NCI-H524 treated with DMSO at 0.1 percent for 48 hours (cell line): Measurements from ENCODE around the gene MILR1.
A peak's percentile ranks its signal among the peaks of the same experiment; 100 is the strongest.
"Not testable (repeated sequence)": the region's sequence is repeated elsewhere in the genome, so short reads cannot be mapped to it uniquely, and the experiment has no call there.

ENCODE experiments used
- DNase-seq: peaks from one replicate; lab custom pipeline; 2025; lab: John Stamatoyannopoulos, UW

Gene MILR1

GRCh38 chr17:64448665-64449512 lies at the start of gene MILR1:
Gene MILR1 (plus strand): TSS chr17:64449115. CDS start chr17:64449169, 54 bp downstream.
- no peak for DNase-seq

- DNase-seq: no peak
Measured at GRCh38 chr17:64399767-64400156, 49.2 kb upstream of the MILR1 start.

DNA sequence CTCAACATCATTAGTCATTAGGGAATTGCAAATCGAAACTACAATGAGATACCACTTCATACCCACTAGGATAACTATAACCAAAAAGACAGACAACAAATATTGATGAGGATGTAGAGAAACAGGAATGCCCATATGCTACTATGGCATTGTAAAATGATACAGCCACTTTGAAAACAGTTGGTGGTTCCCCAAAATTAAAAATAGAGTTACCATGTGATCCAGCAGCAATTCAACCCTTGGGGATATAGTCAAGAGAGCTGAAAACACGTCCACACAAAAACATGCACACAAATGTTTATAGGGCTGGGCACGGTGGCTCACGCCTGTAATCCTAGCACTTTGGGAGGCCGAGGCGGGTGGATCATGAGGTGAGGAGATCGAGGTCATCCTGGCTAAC lies 48.3 kb upstream of the MILR1 start:
- no peak for DNase-seq

- DNase-seq: no peak
Measured at GRCh38 chr17:64401244-64401860, 47.6 kb upstream of the MILR1 start.

DNA sequence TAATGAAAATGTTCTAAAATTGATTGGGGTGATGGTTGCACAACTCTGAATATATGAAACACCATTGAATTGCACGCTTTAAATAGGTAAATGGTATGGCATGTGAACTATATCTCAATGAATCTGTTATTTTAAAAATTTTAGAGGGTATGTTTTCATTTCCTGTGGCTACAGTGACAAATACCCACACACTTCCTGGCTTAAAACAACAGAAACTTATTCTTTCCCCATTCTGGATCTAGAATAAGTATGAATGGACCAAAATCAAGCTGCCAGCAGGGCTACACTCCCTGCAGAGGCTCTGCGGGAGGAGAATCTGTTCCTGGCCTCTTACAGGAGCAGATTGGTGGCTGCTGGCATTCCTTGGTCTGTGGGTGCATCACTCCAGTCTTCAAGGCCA lies 47.0 kb upstream of the MILR1 start:
- no peak for DNase-seq

GRCh38 chr17:64402469-64402868 lies 46.4 kb upstream of the MILR1 start:
- no peak for DNase-seq

GRCh38 chr17:64403881-64404460 lies 44.9 kb upstream of the MILR1 start:
- no peak for DNase-seq

- no peak for DNase-seq
Measured at GRCh38 chr17:64406321-64407200, 42.4 kb upstream of the MILR1 start.

GRCh38 chr17:64410750-64411490 lies 38.0 kb upstream of the MILR1 start:
- DNase-seq: no peak

- DNase-seq: no peak
Measured at GRCh38 chr17:64411999-64412771, 36.7 kb upstream of the MILR1 start.

GRCh38 chr17:64412944-64413381 lies 36.0 kb upstream of the MILR1 start:
- no peak for DNase-seq

DNA sequence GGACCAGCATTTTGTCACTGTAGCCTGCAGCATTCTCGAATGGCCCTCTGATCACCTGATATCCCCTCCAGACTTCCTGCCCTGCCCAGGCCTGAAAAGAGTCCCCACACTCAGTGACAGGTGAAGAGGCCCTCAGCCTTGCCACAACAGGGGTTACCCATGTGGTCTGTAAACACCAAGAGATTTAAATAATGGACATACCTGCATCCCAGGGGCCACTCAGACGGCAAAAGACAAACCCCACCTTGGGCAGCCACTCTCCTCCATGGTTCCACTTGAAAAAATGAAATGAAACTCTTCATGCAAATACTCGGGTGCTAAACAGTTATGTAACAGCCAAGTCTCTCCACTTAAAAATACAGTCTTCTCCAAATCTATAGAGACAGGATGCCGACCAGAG lies 35.4 kb upstream of the MILR1 start:
- DNase-seq: no peak

DNA sequence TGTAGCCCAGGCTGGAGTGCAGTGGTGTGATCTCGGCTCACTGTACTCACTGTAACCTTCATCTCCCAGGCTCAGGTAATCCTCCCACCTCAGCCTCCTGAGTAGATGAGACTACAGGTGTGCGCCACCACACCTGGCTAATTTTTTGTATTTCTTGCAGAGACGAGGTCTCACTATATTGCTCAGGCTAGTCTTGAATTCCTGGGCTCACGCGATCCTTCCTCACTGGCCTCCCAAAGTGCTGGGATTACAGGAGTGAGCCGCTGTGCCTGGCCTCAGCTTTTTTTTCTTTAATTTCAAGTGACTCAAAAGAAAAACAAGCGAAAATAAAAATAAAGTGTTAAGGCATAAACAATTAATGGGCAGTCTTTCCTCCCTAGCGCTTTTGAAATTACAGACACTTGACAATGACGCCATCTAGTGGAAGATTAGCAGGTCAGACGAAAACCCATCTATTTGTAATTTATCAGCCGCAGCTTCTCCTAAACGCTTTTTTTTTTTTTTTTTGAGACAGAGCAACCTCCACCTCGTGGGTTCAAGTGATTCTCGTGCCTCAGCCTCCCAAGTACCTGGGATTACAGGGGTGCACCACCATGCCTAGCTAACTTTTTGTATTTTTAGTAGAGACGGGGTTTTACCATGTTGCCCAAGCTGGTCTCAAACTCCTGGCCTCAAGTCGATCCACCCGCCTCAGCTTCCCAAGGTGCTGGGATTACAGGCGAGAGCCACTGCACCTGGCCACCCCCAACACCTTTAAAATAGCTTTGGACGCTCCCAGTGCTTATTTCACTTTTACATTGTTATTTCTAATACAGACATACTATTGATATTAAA lies 30.2 kb upstream of the MILR1 start:
- peak; percentile 30 for DNase-seq

DNA sequence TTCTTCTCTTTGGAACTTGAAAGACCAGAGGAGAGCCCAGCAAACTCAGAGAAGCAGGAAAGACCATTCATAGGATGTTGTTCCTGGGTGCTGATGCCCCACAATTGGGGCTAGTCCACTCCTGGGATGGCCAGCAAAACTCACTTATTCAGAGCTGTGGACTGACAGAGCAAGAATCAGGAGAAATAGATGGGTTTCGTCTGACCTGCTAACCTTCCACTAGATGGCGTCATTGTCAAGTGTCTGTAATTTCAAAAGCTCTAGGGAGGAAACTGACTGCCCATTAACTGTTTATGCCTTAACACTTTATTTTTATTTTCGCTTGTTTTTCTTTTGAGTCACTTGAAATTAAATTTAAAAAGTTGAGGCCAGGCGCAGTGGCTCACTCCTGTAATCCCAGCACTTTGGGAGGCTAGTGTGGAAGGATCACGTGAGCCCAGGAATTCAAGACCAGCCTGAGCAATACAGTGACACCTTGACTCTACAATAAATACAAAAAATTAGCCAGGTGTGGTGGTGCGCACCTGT lies 28.7 kb upstream of the MILR1 start:
- peak; percentile 46 for DNase-seq

DNA sequence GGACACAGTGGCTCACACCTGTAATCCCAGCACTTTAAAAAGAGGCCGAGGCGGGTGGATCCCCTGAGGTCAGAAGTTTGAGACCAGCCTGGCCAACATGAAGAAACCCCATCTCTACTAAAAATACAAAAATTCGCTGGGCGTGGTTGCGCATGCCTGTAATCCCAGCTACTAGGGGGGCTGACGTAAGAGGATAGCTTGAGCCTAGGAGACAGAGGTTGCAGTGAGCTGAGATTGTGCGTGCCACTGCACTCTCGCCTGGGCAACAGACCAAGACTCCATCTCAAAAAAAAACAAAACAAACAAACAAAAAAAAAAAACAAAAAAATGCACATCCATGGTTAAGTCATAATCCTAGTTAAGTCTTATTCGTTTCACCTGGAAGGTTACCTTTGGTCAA lies 26.8 kb upstream of the MILR1 start:
- not testable (repeated sequence) for DNase-seq

DNA sequence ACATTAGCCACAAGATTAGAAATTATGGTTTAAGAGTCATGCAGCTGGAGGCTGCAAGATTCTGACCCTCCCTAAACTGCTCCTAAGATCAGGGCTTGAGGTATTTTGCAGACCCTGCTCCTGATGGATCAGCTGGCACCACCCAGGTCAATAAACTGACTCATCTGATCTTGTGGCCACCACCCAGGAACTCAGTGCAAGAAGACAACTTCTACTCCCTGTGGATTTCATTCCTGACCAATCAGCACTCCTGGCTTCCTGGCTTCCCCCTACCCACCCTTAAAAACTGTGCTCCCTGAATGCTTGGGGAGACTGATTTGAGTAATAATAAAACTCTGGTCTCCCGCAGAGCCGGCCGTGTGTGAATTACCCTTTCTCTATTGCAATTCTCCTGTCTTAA lies 25.0 kb upstream of the MILR1 start:
- no peak for DNase-seq

- no peak for DNase-seq
Measured at GRCh38 chr17:64424324-64424849, 24.5 kb upstream of the MILR1 start.

GRCh38 chr17:64425191-64425590 lies 23.7 kb upstream of the MILR1 start:
- DNase-seq: no peak

- DNase-seq: no peak
Measured at GRCh38 chr17:64426596-64426995, 22.3 kb upstream of the MILR1 start.
